ENCODE measurements around the gene COA3. TPM values are rescaled to one million over a fixed set of nuclear protein-coding genes. Genes with fewer than 3 reads are reported as not detected.
"Not testable (repeated sequence)": the region's sequence is repeated elsewhere in the genome, so short reads cannot be mapped to it uniquely, and the experiment has no call there.

The COA3 gene
- total RNA-seq, 1 donor, result 56.6 TPM

- DNase-seq (ENCODE audit: low read depth in 2 of 3, low spot score in 2 of 3), result no peak
Measured at GRCh38 chr17:42783062-42783790, 15.3 kb downstream of the COA3 start.

DNA sequence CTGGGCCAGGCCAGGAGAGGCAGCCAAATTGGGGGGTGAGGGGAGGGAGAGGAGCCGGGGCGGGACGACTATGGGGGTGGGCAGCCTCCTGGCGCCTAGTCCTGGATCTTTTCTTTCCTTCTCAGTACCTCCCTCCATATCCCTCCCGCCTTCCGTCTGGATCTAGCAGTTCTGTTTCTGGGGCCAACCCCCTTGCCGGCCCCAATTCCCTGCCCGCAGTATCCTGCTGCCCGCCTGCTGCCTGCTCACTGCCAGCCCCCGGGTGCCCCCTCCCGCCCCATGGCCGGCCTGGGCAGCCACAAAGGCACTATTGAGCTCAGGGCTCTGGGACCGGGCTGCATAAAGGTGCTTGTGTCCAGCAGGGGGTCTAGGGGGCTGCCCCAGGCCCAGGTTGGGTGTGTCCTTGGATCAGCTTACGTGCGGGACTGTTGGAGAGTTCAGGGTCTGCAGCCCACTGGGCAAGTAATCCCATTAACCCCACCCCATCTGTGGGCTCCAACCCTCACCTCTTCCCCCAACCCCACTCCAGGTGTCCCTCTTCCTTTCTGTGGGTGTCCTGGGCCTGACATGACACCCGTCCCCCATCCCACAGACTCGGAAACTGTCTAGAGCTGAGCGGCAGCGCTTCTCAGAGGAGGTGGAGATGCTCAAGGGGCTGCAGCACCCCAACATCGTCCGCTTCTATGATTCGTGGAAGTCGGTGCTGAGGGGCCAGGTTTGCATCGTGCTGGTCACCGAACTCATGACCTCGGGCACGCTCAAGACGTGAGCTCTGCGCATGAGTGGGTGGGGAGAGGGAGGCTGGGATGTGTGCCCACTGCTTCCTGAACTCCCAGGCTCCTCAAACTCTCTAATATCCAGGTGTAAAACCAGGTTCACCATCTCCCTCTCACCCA is 16.1 kb downstream of the COA3 start:
- no peak for DNase-seq (ENCODE audit: low read depth in 2 of 3, low spot score in 2 of 3)

DNA sequence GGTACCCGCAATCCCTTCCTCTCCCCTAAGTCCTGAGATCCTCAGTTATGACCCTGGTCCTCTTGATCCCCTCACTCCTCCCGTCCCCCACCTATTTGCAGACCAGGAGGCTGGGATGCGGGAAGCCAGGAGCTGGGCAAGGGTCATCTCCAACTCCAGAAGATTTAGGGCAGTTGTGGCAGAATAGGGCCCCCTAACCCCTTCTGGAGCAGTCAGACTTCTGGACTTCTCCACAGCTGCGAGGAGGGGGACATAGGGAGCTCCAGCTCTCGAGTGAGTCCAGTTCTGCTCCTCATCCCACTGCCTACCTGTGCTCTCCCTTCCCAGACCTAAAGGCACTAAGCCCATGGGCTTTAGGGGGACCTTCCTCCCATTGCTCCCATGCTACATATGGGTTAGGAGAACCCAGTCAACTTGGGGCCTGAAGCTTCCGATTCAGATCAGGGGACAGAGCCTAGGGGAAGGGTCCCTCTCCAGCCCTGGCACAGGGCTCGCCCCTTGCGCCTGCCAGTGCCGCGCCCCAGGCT is 16.8 kb downstream of the COA3 start:
- DNase-seq (ENCODE audit: low read depth in 2 of 3, low spot score in 2 of 3), result no peak

DNA sequence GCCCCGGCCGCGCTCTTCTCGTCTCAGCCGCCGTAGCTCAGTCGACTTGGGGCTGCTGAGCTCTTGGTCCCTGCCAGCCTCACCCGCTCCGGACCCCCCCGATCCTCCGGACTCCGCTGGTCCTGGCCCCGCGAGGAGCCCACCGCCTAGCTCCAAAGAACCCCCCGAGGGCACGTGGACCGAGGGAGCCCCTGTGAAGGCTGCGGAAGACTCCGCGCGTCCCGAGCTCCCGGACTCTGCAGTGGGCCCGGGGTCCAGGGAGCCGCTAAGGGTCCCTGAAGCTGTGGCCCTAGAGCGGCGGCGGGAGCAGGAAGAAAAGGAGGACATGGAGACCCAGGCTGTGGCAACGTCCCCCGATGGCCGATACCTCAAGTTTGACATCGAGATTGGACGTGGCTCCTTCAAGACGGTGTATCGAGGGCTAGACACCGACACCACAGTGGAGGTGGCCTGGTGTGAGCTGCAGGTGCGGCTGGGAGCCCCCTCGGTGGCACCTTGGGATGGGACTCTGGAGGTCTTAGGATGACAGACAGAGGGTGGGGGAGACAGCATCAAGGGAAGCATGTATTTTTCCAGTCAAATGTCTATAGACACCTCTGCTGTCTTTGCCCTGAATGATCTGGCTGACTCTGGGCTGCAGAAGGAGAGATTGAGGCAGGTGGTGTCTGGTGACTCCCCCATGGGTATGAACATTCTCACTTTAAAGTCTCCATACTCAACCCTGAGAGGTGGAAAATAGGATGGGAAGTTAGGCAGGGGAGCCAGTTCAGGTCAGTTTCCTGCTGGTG is 17.5 kb downstream of the COA3 start:
- no peak for DNase-seq (ENCODE audit: low read depth in 2 of 3, low spot score in 2 of 3)

DNA sequence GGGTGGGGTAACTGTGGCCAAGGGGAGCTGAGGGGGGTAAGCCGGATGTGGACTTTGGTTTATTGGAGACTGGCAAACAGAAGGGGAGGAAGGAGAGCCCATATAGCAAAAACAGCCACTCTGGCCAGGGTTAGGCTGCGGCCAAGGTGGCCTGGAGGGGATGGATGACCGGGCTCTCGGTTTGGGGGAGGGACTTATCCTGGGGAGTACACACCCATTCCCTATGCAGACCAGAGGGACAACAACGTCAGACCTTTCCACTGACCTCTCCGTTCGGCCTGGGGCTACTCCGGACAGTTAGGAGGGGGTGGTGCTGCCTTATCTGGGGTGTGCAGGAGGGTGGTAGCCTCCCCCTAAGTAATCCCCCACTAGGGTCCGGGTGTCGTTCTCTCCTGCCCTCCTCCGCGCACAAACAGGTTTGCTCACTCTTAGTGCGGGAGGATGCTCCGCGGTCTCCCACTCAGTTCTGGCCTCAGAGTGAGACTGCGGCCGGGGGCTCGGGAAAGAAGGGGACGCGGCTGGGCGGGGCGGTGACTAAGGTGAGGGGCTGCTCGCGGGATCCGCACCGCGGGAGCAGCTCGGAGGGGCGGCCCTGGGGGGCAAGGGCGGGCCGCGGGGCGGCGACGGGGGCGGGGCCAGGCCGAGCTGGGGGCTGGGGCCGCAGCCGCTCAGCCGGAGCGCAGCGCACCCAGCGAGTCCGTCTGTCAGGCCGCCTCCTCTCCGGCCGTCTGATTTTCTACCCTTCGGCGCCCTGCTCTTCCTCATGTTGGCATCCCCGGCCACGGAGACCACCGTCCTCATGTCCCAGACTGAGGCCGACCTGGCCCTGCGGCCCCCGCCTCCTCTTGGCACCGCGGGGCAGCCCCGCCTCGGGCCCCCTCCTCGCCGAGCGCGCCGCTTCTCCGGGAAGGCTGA is 18.3 kb downstream of the COA3 start, which contains the start of gene WNK4:
Gene WNK4 (plus strand): TSS at position 675 of the 915 bp plus-strand sequence. CDS start 89 bp downstream, at position 764.
- DNase-seq (ENCODE audit: low read depth in 2 of 3, low spot score in 2 of 3), result no peak

- no peak for DNase-seq (ENCODE audit: low read depth in 2 of 3, low spot score in 2 of 3)
Measured at GRCh38 chr17:42779304-42779935, 19.1 kb downstream of the COA3 start.

- no peak for DNase-seq (ENCODE audit: low read depth in 2 of 3, low spot score in 2 of 3)
Measured at GRCh38 chr17:42778570-42778969, 19.9 kb downstream of the COA3 start.

DNA sequence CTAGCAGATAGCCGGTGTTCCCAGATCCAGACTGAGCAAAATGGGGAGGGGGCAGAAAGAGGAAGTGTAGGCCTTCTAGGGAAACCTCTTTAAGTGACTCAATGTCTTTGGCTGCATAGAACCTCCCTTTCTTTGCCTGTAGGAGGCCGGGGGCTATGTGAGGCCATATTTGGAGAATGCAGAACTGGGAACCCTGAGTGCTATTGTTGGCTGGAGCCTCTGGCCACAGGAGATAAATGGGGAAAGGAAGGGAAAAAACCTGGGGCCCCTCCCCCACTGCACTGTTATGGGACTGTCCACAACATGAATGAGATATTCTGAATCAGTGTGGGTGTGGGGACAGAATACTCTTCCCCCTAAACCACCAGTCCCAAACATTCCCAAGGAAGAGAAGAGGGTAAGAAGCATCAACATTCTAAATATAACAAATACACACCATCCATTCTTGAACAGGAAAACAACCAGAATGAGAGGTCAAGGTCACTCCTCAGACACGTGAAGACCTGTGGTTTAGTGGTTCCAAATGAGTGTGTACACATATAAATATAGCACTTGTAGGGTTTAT is 22.9 kb downstream of the COA3 start:
- DNase-seq (ENCODE audit: low read depth in 2 of 3, low spot score in 2 of 3), result peak in 1 of 3 donors; percentile 34

DNA sequence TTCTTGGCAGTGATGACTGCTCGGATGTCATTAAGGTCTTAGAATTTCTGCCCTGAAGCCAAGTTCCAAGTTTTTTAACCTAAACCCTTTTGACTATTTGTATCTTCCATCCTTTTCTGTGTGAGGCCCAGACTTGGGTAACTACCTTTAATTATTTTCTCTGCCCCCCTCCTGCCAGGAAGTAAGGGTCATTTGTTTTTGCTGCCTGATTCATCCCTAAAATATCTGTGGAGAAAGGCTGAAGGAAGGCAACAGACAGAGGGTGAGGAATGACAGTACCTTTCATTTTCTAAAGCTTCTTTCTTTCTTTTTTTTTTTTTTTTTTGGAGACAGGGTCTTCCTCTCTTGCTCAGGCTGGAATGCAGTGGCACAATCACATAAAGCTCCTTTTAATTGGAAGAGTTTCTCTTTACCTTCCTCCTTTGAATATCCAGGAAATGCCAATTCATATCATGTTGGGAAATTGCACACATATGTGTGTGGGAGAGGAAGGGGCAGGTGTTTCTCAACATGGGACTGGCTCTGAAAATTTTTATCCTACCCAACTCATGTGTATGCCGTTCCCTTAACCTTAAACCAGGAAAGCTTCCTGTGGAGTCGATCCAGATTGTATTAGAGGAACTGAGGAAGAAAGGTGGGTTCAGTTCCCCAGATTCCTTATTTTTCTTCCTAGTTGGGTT is 24.3 kb downstream of the COA3 start:
- DNase-seq (ENCODE audit: low read depth in 2 of 3, low spot score in 2 of 3), result no peak

DNA sequence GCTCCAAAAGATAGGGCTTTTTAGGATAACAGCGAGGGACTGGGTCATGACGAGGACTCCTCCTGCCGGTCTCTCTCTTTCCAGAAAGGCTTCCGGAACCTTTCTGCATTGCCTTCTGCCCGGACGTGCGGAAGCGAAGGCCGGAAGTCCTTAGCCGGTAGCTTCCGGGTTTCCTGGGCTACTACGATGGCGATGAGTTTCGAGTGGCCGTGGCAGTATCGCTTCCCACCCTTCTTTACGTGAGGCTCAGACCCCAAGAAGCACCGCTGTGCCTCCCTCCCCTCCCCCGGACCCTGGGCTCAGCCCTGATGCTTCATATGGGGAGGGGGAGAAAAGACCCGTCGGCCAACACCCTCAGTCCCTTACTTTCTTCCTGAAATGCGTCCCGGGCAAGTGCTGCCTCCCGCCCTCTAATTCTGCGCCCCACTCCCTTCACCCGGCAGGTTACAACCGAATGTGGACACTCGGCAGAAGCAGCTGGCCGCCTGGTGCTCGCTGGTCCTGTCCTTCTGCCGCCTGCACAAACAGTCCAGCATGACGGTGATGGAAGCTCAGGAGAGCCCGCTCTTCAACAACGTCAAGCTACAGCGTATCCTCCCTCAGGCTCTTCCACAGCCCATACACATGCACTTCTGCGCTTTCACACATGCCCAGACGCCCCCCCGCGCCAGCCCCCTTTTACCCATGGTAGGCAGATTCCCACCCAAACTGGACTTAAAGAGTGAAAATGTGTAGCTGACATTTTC is 25.0 kb downstream of the COA3 start, which contains the start of gene VPS25:
Gene VPS25 (plus strand): TSS at position 160 of the 746 bp plus-strand sequence. CDS start 27 bp downstream, at position 187.
- DNase-seq (ENCODE audit: low read depth in 2 of 3, low spot score in 2 of 3), result peak; percentile 46 to 54 (median 54)

- DNase-seq (ENCODE audit: low read depth in 2 of 3, low spot score in 2 of 3), result no peak
Measured at GRCh38 chr17:42772945-42773289, 25.6 kb downstream of the COA3 start.

- not testable (repeated sequence) for DNase-seq (ENCODE audit: low read depth in 2 of 3, low spot score in 2 of 3)
Measured at GRCh38 chr17:42769964-42770363, 28.5 kb downstream of the COA3 start.

DNA sequence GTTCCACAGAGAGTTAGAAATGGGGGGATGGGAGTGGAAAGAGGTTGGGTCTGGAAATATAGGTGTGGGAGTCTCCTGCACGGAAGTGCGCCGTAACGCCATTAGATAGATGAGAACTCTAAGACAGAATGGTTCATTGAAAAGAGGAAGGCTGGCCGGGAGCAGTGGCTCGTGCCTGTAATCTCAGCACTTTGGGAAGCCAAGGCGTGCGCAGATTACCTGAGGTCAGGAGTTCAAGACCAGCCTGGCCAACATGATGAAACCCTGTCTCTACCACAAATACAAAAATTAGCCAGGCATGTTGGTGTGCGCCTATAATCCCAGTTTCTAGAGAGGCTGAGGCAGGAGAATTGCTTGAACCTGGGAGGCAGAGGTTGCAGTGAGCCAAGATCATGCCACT is 30.5 kb downstream of the COA3 start:
- DNase-seq (ENCODE audit: low read depth in 2 of 3, low spot score in 2 of 3), result not testable (repeated sequence)

- DNase-seq (ENCODE audit: low read depth in 2 of 3, low spot score in 2 of 3), result no peak
Measured at GRCh38 chr17:42767512-42767911, 31.0 kb downstream of the COA3 start.

- no peak for DNase-seq (ENCODE audit: low read depth in 2 of 3, low spot score in 2 of 3)
Measured at GRCh38 chr17:42766124-42766523, 32.4 kb downstream of the COA3 start.

- no peak for DNase-seq (ENCODE audit: low read depth in 2 of 3, low spot score in 2 of 3)
Measured at GRCh38 chr17:42761638-42762037, 36.9 kb downstream of the COA3 start.

Measured in hematopoietic multipotent progenitor cell (in vitro differentiated cells).